ENCODE measurements around the gene FASTK.
A peak's percentile ranks its signal among the peaks of the same experiment; 100 is the strongest.
"Not testable (repeated sequence)": the region's sequence is repeated elsewhere in the genome, so short reads cannot be mapped to it uniquely, and the experiment has no call there.

FASTK gene

DNA sequence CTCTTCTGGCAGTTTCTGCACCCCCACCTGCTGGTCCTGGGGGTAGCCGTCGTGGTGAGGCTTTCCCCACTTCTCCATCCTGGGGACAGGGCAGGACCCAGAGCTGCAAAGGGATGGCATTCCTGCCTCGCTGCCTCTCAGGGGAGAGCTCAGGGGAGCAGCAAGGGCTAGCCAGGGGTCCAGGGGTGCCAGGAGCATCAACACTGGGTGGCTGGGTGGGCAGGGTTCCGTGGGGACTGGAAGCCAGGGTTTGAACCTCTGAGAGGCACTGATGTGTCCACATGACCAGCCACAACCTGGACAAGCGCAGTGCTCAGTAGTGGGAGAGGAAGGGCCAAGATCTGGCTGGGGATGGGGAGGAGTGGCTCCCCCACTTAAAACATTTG, 46.8 kb downstream of the FASTK start:
- H3K27ac Mint-ChIP-seq, result no peak overlapping the region
- H3K27me3 Mint-ChIP-seq, result no peaks in the 10 kb centered on the region
- no peak overlapping the region for H3K4me3 Mint-ChIP-seq
- peaks cover 13% of the 10 kb centered on the region for H3K4me1 Mint-ChIP-seq (ENCODE audit: low read depth)
- H3K9me3 Mint-ChIP-seq, result no peaks in the 10 kb centered on the region
- peaks cover 71% of the 10 kb centered on the region for H3K36me3 Mint-ChIP-seq (ENCODE audit: low read depth)
- DNase-seq, result no peak

DNA sequence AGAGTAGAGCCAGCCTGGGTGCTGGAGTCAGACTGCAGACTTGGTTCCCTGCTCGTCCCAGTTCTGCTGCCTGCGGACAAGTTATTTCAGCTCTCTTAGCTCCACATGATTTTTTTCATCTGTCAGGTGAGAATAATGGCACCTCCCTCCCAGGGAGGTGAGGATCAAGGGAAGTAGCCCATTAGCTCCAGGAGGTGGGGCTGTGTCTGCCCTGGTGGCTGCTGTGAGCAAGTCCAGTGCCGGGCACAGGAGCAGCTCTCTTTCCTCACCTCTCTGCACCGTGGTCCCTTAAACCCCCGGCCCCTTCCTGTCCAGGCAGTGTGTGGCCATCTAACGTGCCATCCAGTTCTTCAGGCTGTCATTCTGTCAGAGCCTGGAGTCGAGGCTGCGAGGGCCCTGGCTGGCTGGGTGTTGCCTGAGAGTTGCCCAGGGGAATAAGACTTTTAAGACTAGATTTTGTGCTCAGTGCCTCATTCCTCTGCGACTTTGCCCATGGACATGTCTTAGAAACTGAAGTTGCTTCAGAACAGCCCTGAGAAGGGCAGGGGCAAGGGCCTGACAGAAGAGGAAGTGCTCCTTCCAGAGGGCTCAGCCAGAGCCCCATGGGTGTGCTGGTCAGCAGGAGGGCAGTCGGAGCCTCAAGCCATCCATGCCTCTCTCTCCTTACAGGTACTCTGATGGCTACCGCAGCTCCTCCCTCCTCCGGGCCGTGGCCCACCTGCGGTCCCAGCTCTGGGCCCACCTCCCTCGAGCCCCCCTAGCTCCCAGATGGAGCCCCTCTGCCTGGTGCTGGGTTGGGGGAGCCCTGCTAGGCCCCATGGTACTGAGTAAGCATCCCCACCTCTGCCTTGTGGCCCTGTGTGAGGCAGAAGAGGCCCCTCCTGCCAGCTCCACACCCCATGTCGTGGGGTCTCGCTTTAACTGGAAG, 47.4 kb downstream of the FASTK start:
- no peak for DNase-seq
- Mint-ChIP-seq H3K4me1 (ENCODE audit: low read depth) (peaks cover 11% of the 10 kb centered on the region), H3K27me3 (no peaks in the 10 kb centered on the region), H3K27ac (no peak overlapping the region), H3K36me3 (ENCODE audit: low read depth) (peaks cover 76% of the 10 kb centered on the region), H3K4me3 (no peak overlapping the region), H3K9me3 (no peaks in the 10 kb centered on the region)

DNA sequence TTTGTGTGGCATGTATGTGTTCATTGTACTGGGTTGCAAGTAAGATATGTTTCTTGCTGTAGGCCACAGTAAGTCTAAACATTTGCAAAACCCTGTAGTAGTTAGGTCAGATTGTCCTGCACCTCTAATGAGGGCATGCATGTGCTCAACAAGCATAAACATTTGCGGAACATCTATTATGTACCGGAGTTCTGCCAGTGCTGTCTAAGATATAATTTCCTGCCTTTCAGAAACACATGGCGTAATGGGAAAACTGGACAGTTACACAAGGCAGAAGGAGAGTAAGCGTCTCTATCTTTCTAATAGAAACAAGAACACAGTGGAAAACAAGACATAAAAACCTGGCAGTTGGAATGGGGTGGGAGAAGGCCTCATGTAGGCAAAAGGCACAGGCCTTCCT, 49.6 kb downstream of the FASTK start:
- peaks cover 60% of the 10 kb centered on the region for H3K36me3 Mint-ChIP-seq (ENCODE audit: low read depth)
- DNase-seq, result no peak
- no peak overlapping the region for H3K4me3 Mint-ChIP-seq
- no peaks in the 10 kb centered on the region for H3K27me3 Mint-ChIP-seq
- H3K9me3 Mint-ChIP-seq, result no peaks in the 10 kb centered on the region
- no peak overlapping the region for H3K27ac Mint-ChIP-seq
- H3K4me1 Mint-ChIP-seq (ENCODE audit: low read depth), result peaks cover 19% of the 10 kb centered on the region

DNA sequence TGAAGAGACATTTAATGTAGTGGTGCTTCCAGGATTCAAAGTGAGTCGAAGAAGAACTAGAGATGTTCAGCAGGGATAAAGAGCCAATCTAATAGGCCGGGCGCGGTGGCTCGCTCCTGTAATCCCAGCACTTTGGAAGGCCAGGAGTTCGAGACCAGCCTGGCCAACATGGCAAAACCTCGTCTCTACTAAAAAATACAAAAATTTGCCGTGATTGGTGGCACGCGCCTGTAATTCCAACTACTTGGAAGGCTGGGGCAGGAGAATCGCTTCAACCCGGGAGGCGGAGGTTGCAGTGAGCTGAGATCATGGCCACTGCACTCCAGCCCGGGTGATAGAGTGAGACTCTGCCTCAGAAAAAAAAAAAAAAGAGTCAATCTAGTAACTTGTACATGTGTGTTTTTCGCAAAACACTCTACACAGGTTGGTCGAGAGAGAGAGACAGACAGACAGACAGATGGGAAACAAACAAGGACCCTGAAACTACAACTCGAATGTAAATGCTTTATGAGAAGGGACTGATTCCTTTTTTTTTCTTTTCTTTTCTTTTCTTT, 51.6 kb downstream of the FASTK start:
- peaks cover 43% of the 10 kb centered on the region for H3K36me3 Mint-ChIP-seq (ENCODE audit: low read depth)
- H3K4me3 Mint-ChIP-seq, result peak overlapping the region; percentile 96
- H3K27me3 Mint-ChIP-seq, result no peaks in the 10 kb centered on the region
- DNase-seq, result no peak
- no peaks in the 10 kb centered on the region for H3K9me3 Mint-ChIP-seq
- peak overlapping the region; percentile 96 for H3K27ac Mint-ChIP-seq
- H3K4me1 Mint-ChIP-seq (ENCODE audit: low read depth), result peaks cover 19% of the 10 kb centered on the region

DNA sequence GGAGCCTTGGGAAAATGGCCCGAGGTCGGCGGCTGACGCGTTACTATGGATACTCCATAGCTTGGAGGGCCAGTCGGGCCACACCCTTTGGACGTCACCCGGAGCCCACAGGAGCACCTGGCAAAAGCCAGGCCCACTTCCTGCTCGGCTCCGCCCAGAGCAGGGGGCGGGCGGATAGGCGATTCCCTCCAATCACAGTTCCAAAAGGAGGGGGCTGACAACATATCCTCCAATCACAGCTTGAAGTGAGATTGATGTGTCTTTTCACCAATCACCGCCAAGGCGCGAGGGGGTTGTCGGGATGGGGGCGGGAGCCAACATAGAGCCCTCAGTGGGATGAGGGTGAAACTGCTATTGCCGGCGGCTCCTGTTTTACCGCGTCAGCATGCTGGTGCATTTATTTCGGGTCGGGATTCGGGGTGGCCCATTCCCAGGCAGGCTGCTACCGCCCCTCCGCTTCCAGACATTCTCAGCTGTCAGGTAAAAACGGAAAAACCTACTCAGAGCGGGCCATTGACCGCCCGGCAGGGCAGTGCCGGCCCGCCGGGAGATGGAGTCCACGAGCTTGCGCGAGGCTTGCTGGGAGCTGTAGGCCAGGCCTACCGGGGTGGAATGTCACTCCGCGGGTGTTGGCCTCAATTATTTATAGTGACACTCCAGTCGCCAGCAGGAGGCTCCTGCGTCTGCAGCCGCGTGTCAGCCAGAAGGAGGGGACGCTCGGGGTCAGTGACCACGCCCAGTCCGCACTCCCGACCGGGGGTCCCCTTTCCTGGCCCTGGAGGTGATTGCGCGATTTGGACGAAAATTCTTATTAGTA, 52.3 kb downstream of the FASTK start, which contains the start of gene ABCB8:
ABCB8 (plus strand) TSS at position 320 of the 817 bp plus-strand sequence; CDS start at position 386, 66 bp downstream.
- Mint-ChIP-seq H3K27ac (peak within 1 kb of the TSS; percentile 96), H3K9me3 (no peaks in the 10 kb centered on the region), H3K4me1 (ENCODE audit: low read depth) (peaks cover 19% of the 10 kb centered on the region), H3K27me3 (no peaks in the 10 kb centered on the region), H3K4me3 (peak within 1 kb of the TSS; percentile 96), H3K36me3 (ENCODE audit: low read depth) (peaks cover 38% of the 10 kb centered on the region)
- DNase-seq, result peak; percentile 97

DNA sequence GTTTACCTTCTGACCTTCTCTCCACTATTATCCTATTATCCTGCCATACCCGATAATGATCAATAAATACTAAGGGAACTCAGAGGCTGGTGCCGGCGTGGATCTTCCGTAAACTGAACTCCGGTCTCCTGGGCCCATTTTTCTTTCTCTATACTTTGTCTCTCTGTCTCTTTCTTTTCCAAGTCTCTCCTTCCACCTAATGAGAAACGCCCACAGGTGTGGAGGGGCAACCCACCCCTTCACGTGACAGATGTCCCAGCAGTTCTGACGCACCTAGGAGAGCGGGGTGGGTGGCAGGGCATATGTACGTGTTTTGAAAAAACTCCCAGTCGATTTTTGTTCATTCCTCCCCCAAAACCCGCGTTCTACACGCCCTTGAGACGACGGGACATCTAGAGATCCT, 52.9 kb downstream of the FASTK start:
- peaks cover 32% of the 10 kb centered on the region for H3K36me3 Mint-ChIP-seq (ENCODE audit: low read depth)
- peaks cover 19% of the 10 kb centered on the region for H3K4me1 Mint-ChIP-seq (ENCODE audit: low read depth)
- H3K27ac Mint-ChIP-seq, result peak overlapping the region; percentile 96
- DNase-seq, H3K9me3 Mint-ChIP-seq, H3K27me3 Mint-ChIP-seq: not testable (repeated sequence)
- H3K4me3 Mint-ChIP-seq, result peak overlapping the region; percentile 96

DNA sequence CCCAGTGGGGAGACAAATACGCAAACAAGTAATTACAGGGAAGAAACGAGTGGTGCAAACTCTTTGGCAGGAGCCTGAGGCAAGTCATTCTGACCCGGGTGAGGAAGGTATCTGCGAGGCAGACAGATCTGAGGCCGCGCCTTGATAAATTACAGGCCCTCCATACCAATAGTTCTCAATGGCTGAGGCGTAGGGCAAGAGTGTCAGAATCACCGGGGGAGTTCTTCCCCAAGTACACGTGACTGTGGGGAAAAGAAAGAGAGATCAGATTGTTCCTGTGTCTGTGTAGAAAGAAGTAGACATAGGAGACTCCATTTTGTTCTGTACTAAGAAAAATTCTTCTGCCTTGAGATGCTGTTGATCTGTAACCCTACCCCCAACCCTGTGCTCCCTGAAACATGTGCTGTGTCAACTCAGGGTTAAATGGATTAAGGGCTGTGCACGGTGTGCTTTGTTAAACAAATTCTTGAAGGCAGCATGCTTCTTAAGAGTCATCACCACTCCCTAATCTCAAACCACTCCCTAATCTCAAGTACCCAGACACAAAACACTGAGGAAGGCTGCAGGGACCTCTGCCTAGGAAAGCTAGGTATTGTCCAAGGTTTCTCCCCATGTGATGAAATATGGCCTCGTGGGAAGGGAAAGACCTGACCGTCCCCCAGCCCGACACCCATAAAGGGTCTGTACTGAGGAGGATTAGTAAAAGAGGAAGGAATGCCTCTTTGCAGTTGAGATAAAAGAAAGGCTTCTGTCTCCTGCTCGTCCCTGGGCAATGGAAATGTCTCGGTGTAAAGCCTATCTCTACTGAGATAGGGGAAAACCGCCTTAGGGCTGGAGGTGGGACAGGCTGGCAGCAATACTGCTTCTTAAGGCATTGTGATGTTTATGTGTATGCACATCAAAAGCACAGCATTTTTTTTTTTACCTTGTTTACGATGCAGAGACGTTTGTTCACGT, 53.6 kb downstream of the FASTK start:
- peaks cover 26% of the 10 kb centered on the region for H3K36me3 Mint-ChIP-seq (ENCODE audit: low read depth)
- peak overlapping the region; percentile 96 for H3K4me3 Mint-ChIP-seq
- not testable (repeated sequence) for H3K27me3 Mint-ChIP-seq, H3K9me3 Mint-ChIP-seq, DNase-seq
- peaks cover 19% of the 10 kb centered on the region for H3K4me1 Mint-ChIP-seq (ENCODE audit: low read depth)
- peak overlapping the region; percentile 96 for H3K27ac Mint-ChIP-seq
